DND-41 (cell line): Measurements from ENCODE around the gene AUTS2.

ENCODE experiments used
- ATAC-seq: fragments of 200-7000 bp; cut with Tn5 transposase; 3 replicates; pipeline ENCODE4 v1.9.1; 2021; ENCODE audit warnings: low read depth; ENCODE audit not compliant: insufficient read depth
- DNase-seq: peaks from one replicate; pipeline ENCODE4 v3.0.0-alpha.2; 2020
- H2AFZ ChIP-seq: 2 replicates; pipeline ENCODE4 v1.6.0; 2012; ENCODE audit warnings: low read depth, low read length
- H3K27ac ChIP-seq: 2 replicates; pipeline ENCODE4 v1.5.1; 2012; ENCODE audit warnings: low read length, inconsistent platforms
- H3K27me3 ChIP-seq: fragments of 200-600 bp; sonication (generic); 2 replicates; pipeline ENCODE4 v1.6.0; 2012; ENCODE audit warnings: low read length, mild to moderate bottlenecking, inconsistent platforms; ENCODE audit not compliant: insufficient read depth, poor library complexity
- H3K36me3 ChIP-seq: 2 replicates; pipeline ENCODE4 v1.5.1; 2012; ENCODE audit warnings: low read length, inconsistent platforms; ENCODE audit not compliant: insufficient read depth
- H3K4me1 ChIP-seq: 2 replicates; pipeline ENCODE4 v1.5.1; 2012; ENCODE audit warnings: mild to moderate bottlenecking, low read length; ENCODE audit not compliant: insufficient read depth
- H3K4me2 ChIP-seq: 2 replicates; pipeline ENCODE4 v1.6.0; 2012; ENCODE audit warnings: mild to moderate bottlenecking, moderate library complexity, low read length, inconsistent platforms; ENCODE audit not compliant: insufficient read depth
- H3K4me3 ChIP-seq, 2 experiments: fragments of 200-600 bp in 1 of 2; shearing (Covaris generic) in 1 of 2; 2 replicates each; pipeline ENCODE4 v1.5.1; 2012 to 2016; ENCODE audit warnings: inconsistent platforms in 2 of 2, low read length in 2 of 2, mild to moderate bottlenecking in 2 of 2, low read depth in 1 of 2, moderate library complexity in 1 of 2
- H3K79me2 ChIP-seq: 2 replicates; pipeline ENCODE4 v1.6.0; 2012; ENCODE audit warnings: low read length, inconsistent platforms; ENCODE audit not compliant: insufficient read depth
- H3K9ac ChIP-seq: 2 replicates; pipeline ENCODE4 v1.6.0; 2012; ENCODE audit warnings: low read depth, mild to moderate bottlenecking, inconsistent platforms, low read length, moderate library complexity
- H3K9me3 ChIP-seq: 2 replicates; pipeline ENCODE4 v1.5.1; 2012; ENCODE audit warnings: low read length, moderate library complexity, mild to moderate bottlenecking, inconsistent platforms; ENCODE audit not compliant: insufficient read depth, severe bottlenecking
- H4K20me1 ChIP-seq: 2 replicates; pipeline ENCODE4 v1.6.0; 2012; ENCODE audit warnings: low read length; ENCODE audit not compliant: insufficient read depth
- EZH2 ChIP-seq: IDR thresholded peaks from 3 replicates; pipeline ENCODE4 v1.6.1; 2012; ENCODE audit warnings: borderline replicate concordance, low read depth, mild to moderate bottlenecking, moderate library complexity, low read length, inconsistent platforms; ENCODE audit not compliant: severe bottlenecking
- TF ChIP-seq, protein P1 (sequence below): IDR thresholded peaks from 2 replicates; pipeline ENCODE4 v1.5.1; 2012; ENCODE audit warnings: borderline replicate concordance, low read length, moderate library complexity, mild to moderate bottlenecking; ENCODE audit not compliant: poor library complexity, severe bottlenecking; ENCODE audit errors: extremely low read depth

AUTS2 gene

DNA sequence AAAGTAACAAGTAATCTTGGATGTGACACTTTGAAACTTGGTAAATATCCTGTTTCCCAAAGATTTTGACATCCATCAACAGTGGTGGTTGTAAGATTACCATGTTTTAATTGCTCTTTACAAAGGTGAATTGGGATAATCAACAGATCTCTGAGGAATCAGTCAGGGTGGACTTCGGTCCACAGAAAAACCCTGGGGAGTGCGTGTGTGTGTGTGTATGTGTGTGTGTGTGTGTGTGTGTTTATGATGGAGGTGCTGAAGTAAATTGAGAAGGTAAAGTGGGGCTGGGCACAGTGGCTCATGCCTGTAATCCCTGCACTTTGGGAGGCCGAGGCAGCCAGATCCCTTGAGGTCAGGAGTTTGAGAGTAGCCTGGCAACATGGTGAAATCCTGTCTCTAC, 12.0 kb upstream of the AUTS2 start:
- Histone ChIP-seq H4K20me1 (no peaks in the 10 kb centered on the region), H3K4me2 (no peak overlapping the region), H3K9me3 (peaks cover 7% of the 10 kb centered on the region), H3K4me3 (no peak overlapping the region), H3K9ac (no peak overlapping the region), H2AFZ (no peak overlapping the region), H3K79me2 (no peaks in the 10 kb centered on the region), H3K27me3 (no peaks in the 10 kb centered on the region), H3K36me3 (no peaks in the 10 kb centered on the region), H3K27ac (no peak overlapping the region), H3K4me1 (no peaks in the 10 kb centered on the region)
- no peak for ATAC-seq
- no peak for DNase-seq
- no peak for TF ChIP-seq EZH2
- TF ChIP-seq, protein P1, sequence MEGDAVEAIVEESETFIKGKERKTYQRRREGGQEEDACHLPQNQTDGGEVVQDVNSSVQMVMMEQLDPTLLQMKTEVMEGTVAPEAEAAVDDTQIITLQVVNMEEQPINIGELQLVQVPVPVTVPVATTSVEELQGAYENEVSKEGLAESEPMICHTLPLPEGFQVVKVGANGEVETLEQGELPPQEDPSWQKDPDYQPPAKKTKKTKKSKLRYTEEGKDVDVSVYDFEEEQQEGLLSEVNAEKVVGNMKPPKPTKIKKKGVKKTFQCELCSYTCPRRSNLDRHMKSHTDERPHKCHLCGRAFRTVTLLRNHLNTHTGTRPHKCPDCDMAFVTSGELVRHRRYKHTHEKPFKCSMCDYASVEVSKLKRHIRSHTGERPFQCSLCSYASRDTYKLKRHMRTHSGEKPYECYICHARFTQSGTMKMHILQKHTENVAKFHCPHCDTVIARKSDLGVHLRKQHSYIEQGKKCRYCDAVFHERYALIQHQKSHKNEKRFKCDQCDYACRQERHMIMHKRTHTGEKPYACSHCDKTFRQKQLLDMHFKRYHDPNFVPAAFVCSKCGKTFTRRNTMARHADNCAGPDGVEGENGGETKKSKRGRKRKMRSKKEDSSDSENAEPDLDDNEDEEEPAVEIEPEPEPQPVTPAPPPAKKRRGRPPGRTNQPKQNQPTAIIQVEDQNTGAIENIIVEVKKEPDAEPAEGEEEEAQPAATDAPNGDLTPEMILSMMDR = no peak

DNA sequence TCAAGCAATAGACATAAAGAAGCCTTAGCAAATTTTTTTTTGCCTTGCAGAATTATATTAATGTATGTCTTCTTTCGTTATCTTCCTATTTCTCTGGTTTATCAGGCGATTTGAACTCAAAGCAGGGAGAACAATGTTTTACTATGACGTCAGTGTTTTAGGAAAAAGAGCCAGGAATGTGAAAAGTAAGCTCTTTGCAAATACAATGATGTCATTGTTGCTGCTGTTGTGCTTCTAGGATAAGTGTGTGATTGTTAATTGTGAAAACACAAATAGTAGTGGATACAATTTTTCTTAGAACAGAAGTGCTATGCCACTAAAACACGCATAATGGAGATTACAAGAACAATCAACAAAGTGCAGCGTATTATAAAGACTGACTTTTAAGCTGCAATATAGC, 9.5 kb upstream of the AUTS2 start:
- TF ChIP-seq, protein P1 = no peak
- TF ChIP-seq EZH2 = no peak
- H3K36me3 ChIP-seq = no peaks in the 10 kb centered on the region
- H3K9ac ChIP-seq = no peak overlapping the region
- no peak overlapping the region for H3K4me3 ChIP-seq
- DNase-seq (no peak), ATAC-seq (no peak)
- H3K4me1 ChIP-seq = no peaks in the 10 kb centered on the region
- H3K27me3 ChIP-seq = no peaks in the 10 kb centered on the region
- H3K27ac ChIP-seq = no peak overlapping the region
- H2AFZ ChIP-seq = no peak overlapping the region
- H4K20me1 ChIP-seq = no peaks in the 10 kb centered on the region
- no peaks in the 10 kb centered on the region for H3K79me2 ChIP-seq
- H3K9me3 ChIP-seq = peaks cover 9% of the 10 kb centered on the region
- H3K4me2 ChIP-seq = no peak overlapping the region

DNA sequence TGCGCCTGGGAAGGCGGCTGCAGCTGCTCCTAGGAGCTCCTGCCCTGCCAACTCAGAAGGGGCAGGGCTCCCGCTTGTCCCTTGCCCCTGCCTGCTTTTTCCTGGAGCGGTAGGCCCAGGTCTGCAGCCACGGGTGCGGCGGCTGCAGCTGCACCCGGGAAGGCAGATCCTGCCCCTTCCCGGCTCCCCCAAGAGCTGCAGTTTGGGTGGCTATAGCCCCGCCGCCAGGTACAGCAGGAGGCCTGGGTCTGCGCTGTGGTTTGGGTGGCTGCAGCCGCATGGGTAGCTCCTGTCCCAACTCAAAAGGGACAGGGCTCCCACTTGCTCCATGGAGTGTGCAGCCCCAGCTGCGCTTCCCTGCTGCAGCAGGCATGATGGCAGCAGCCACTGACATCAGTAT, 6.5 kb upstream of the AUTS2 start:
- no peaks in the 10 kb centered on the region for H3K79me2 ChIP-seq
- no peak overlapping the region for H3K4me3 ChIP-seq
- H3K4me2 ChIP-seq = no peak overlapping the region
- peaks cover 4% of the 10 kb centered on the region for H3K4me1 ChIP-seq
- no peaks in the 10 kb centered on the region for H3K36me3 ChIP-seq
- TF ChIP-seq, protein P1 = no peak
- TF ChIP-seq EZH2 = no peak
- no peaks in the 10 kb centered on the region for H4K20me1 ChIP-seq
- H3K9me3 ChIP-seq = peaks cover 9% of the 10 kb centered on the region
- H3K27me3 ChIP-seq = no peaks in the 10 kb centered on the region
- H3K27ac ChIP-seq = no peak overlapping the region
- DNase-seq (no peak), ATAC-seq (no peak)
- no peak overlapping the region for H2AFZ ChIP-seq
- no peak overlapping the region for H3K9ac ChIP-seq

DNA sequence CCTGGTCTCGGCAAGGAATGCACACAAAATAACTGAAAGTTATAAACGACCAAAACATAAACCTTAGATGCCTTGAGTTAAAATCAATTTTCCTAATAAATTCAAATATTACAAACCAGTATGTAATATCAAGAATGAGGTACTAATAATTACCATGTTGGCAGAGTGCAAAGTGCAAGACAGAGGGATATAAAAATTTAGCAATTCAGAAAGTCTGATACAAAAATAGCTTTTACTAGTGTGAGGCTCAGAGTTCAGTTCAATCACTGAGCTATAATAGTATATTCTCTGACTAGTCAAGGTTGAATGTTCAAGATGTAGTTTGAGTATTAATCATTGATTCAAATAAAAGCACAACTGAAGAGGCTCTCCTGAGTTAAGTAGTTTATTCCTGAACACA, 4.8 kb upstream of the AUTS2 start:
- Histone ChIP-seq H3K9ac (no peak overlapping the region), H3K9me3 (peaks cover 9% of the 10 kb centered on the region), H3K27ac (no peak overlapping the region), H2AFZ (no peak overlapping the region), H3K27me3 (no peaks in the 10 kb centered on the region), H3K4me1 (peaks cover 13% of the 10 kb centered on the region), H3K4me3 (no peak overlapping the region), H3K4me2 (no peak overlapping the region), H3K36me3 (no peaks in the 10 kb centered on the region), H3K79me2 (no peaks in the 10 kb centered on the region), H4K20me1 (no peaks in the 10 kb centered on the region)
- DNase-seq (no peak), ATAC-seq (no peak)
- no peak for TF ChIP-seq EZH2
- TF ChIP-seq, protein P1 = no peak
